ENCODE measurements around the gene KLHL29. TPM values are rescaled to one million over a fixed set of nuclear protein-coding genes. Genes with fewer than 3 reads are reported as not detected.

KLHL29 gene
- total and polyA plus RNA-seq, 2 of the 13 experiments (the other 11 are each of a cell fraction or from before 2014, with no cell fraction given), result 0.01 TPM; not detected in 1

DNA sequence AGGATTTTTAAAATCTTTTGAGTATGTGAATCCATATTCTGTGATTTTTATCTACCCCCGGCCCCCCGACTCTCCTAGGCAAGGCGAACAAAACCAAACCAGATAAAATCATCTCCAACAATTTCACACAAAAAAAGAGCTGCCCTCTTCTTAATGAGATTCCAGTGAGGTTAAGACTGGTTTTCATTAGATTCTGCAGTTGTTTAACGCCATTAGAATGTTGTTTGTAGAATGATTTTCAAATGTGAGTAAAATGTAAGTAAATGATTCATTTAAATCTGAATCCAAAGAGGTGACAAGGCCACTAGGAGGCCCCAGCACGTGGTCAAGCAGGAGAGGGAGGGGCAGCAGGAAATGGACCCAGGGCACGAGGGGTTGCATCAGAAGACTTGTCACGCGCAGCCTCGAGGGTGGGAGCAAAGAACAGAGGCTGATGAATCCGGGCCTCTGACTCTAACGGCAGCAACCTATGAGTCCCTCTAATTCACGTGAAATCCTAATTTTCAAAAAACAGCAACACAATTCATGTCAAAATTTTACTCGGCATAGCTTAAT lies 24.3 kb upstream of the KLHL29 start (continued):
- TF ChIP-seq ARID5B (CRISPR knock-in tag; IDR thresholded peaks at IDR 0.05) (peak; percentile 65), ESRRA (CRISPR knock-in tag; IDR thresholded peaks at IDR 0.05; ENCODE audit: low read depth) (no peak), POGK (CRISPR knock-in tag; conservative IDR thresholded peaks at IDR 0.05) (peak; percentile 35; the same call in 1 of the 2 replicates), MXI1 (IDR thresholded peaks at IDR 0.05; ENCODE audit: borderline replicate concordance, low read depth, low read length) (peak; percentile 13; the same call in 1 of the 3 replicates), MXD3 (CRISPR knock-in tag; IDR thresholded peaks at IDR 0.05) (peak; percentile 9; the same call in 1 of the 2 replicates), ZNF232 (CRISPR knock-in tag; IDR thresholded peaks at IDR 0.05; ENCODE audit: borderline replicate concordance) (0 out of 2 replicates have a peak, but pooled peaks have one; percentile 61), ZNF17 (CRISPR knock-in tag; IDR thresholded peaks at IDR 0.05) (no peak), MAX (IDR thresholded peaks at IDR 0.05) (peak; percentile 97), TBL1XR1 (IDR thresholded peaks at IDR 0.05; ENCODE audit: borderline replicate concordance, low read length, partially characterized antibody) (no peak), KLF11 (CRISPR knock-in tag; IDR thresholded peaks at IDR 0.05) (0 out of 2 replicates have a peak, but pooled peaks have one; percentile 41), ELF3 (CRISPR knock-in tag; IDR thresholded peaks at IDR 0.05) (peak; percentile 81), FOXA3 (CRISPR knock-in tag; IDR thresholded peaks at IDR 0.05) (0 out of 2 replicates have a peak, but pooled peaks have one; percentile 30), FOXP1 (IDR thresholded peaks at IDR 0.05) (no peak), FOXP1 (CRISPR knock-in tag; IDR thresholded peaks at IDR 0.05) (no peak), NFIC (IDR thresholded peaks at IDR 0.05; ENCODE audit: low read length) (no peak), ZNF614 (CRISPR knock-in tag; IDR thresholded peaks at IDR 0.05; ENCODE audit: borderline replicate concordance) (0 out of 2 replicates have a peak, but pooled peaks have one; percentile 26), ERF (CRISPR knock-in tag; IDR thresholded peaks at IDR 0.05) (0 out of 2 replicates have a peak, but pooled peaks have one; percentile 54), ZNF660 (CRISPR knock-in tag; IDR thresholded peaks at IDR 0.05; ENCODE audit: borderline replicate concordance, low read depth) (no peak), THAP11 (CRISPR knock-in tag; IDR thresholded peaks at IDR 0.05) (peak; percentile 57; the same call in 1 of the 2 replicates), SP140L (CRISPR knock-in tag; IDR thresholded peaks at IDR 0.05; ENCODE audit: borderline replicate concordance) (0 out of 2 replicates have a peak, but pooled peaks have one; percentile 63), PLRG1 (conservative IDR thresholded peaks at IDR 0.05) (no peak)
- TF ChIP-seq, protein P1, sequence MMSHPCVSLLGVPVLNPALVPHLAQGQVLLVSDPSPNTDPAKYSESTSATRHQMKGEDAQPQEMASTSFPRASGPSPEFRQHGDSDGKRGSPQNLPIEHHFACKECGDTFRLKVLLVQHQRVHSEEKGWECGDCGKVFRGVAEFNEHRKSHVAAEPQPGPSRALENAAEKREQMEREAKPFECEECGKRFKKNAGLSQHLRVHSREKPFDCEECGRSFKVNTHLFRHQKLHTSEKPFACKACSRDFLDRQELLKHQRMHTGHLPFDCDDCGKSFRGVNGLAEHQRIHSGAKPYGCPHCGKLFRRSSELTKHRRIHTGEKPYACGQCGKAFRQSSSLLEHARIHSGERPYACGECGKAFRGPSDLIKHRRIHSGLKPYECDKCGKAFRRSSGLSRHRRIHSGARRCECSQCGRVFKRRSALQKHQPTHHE (CRISPR knock-in tag; IDR thresholded peaks at IDR 0.05; ENCODE audit: borderline replicate concordance), result no peak

All from HepG2 (cell line).